Pancreas (tissue), 10 donors: ENCODE data around the gene PPP2R2B. TPM values are rescaled to one million over a fixed set of nuclear protein-coding genes. Genes with fewer than 3 reads are reported as not detected.
A peak's percentile ranks its signal among the peaks of the same experiment; 100 is the strongest.

Experiments used
- ATAC-seq, 4 donors: fragments of 200-7000 bp; cut with Tn5 transposase; one replicate each; pipeline versions ENCODE4 v1.8.0 to v1.9.1; 2020; ENCODE audit warnings: mild to moderate bottlenecking in 4 of 4, moderate library complexity in 4 of 4
- DNase-seq, 6 donors: peaks; one replicate each; pipeline ENCODE4 v3.0.0-alpha.2; 2020
- FAIRE-seq: peaks from 2 replicates; lab custom pipeline; 2012; peaks lifted over from hg19 to GRCh38; lab: Jason Lieb, UNC
- H3K27ac ChIP-seq, 4 donors: fragments of 200-600 bp; sonication (generic); 1 replicate in 3 of 4; 2 replicates in 1 of 4; pipeline versions ENCODE4 v1.5.0 to v1.8.0; 2020
- H3K27me3 ChIP-seq, 4 donors: fragments of 200-600 bp; one replicate each; pipeline ENCODE4 v1.8.0; 2021
- H3K36me3 ChIP-seq, 3 donors: fragments of 200-600 bp; sonication (generic) in 1 of 3; one replicate each; pipeline versions ENCODE4 v1.5.0 to v1.8.0; 2020 to 2021
- H3K4me1 ChIP-seq, 3 donors: fragments of 200-600 bp; one replicate each; pipeline ENCODE4 v1.8.0; 2021
- H3K4me3 ChIP-seq, 4 donors: fragments of 200-600 bp; sonication (generic) in 2 of 4; one replicate each; pipeline versions ENCODE4 v1.5.0 to v1.8.0; 2020 to 2021
- H3K9me3 ChIP-seq, 4 donors: fragments of 200-600 bp; one replicate each; pipeline ENCODE4 v1.8.0; 2021
- WGBS, 2 donors: extraction: QIAGEN DNeasy Blood & Tissue Kit; methylation state at CpG; one replicate each; pipeline ENCODE4 v1.1.7; 2013; 5-methylcytosine and 5-hydroxymethylcytosine counted together
- intact Hi-C, 3 donors: fragments of 100-400 bp; cut with DNase I; formaldehyde crosslinking; loops; one replicate each; pipeline versions ENCODE4 v1.11.1 to v1.14.2; 2022
- polyA plus RNA-seq, 2 donors: library from polyadenylated mRNA; stranded (reverse); fragments of 200-250 nt; gene quantifications; one replicate each; pipeline ENCODE4 v1.2.3, GENCODE V29; 2013
- total RNA-seq, 6 donors: library from RNA; stranded (reverse); fragmentation: NEBNext Ultra II Directional in 4 of 6; extraction: Animal tissue kit (Norgen Biotek cat#: 25700) in 4 of 6; gene quantifications; one replicate each; pipeline versions ENCODE4 v1.2.1 to v1.2.4, GENCODE V29; 2021 to 2023
- TF ChIP-seq, protein P1 (sequence below), 4 donors: fragments of 200-600 bp; sonication (generic) in 3 of 4; IDR thresholded peaks; one replicate each; pipeline versions ENCODE4 v1.5.0 to v1.8.0; 2021; ENCODE audit warnings: antibody characterized with exemption in 4 of 4
- donor health status: healthy with polysubstance abuse.
- donor health status: DM: no; HTN: no; CAD: no; lungs with moderate emphysema.
- donor health status: DM: no; HTN: no; CAD: no.
- donor health status: control.
- donor health status: control.
- donor health status: Bipolar disorder and iron deficiency.
- donor health status: DM: yes; HTN: yes; CAD: no.
- donor health status: DM: no; HTN: no; CAD: no.
- donor health status: DM: no; HTN: no; CAD: no.
- donor health status: DM: yes; HTN: yes; CAD: no.

PPP2R2B gene
- total and polyA plus RNA-seq, 8 donors: 0.51 to 3.5 (median 0.81) TPM

GRCh38 chr5:146722361-146722779 is 156.2 kb downstream of the PPP2R2B start:
- H3K27me3 ChIP-seq: no peaks in the 10 kb centered on the region
- TF ChIP-seq, protein P1, sequence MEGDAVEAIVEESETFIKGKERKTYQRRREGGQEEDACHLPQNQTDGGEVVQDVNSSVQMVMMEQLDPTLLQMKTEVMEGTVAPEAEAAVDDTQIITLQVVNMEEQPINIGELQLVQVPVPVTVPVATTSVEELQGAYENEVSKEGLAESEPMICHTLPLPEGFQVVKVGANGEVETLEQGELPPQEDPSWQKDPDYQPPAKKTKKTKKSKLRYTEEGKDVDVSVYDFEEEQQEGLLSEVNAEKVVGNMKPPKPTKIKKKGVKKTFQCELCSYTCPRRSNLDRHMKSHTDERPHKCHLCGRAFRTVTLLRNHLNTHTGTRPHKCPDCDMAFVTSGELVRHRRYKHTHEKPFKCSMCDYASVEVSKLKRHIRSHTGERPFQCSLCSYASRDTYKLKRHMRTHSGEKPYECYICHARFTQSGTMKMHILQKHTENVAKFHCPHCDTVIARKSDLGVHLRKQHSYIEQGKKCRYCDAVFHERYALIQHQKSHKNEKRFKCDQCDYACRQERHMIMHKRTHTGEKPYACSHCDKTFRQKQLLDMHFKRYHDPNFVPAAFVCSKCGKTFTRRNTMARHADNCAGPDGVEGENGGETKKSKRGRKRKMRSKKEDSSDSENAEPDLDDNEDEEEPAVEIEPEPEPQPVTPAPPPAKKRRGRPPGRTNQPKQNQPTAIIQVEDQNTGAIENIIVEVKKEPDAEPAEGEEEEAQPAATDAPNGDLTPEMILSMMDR (IDR thresholded peaks at IDR 0.05): no peak
- WGBS, 2 donors: 84 to 97% methylated on average over 1 of the region's 1 CpG
- FAIRE-seq (no peak), ATAC-seq (no peak), DNase-seq (no peak)
- no peak overlapping the region for H3K27ac ChIP-seq
- H3K9me3 ChIP-seq: no peaks in the 10 kb centered on the region
- H3K4me3 ChIP-seq: no peak overlapping the region
- H3K4me1 ChIP-seq: no peaks in the 10 kb centered on the region
- intact Hi-C loops: no loop called here
- no peaks in the 10 kb centered on the region for H3K36me3 ChIP-seq

- H3K9me3 ChIP-seq: no peaks in the 10 kb centered on the region
- H3K4me3 ChIP-seq: no peak overlapping the region
- TF ChIP-seq, protein P1 (IDR thresholded peaks at IDR 0.05): no peak
- no peaks in the 10 kb centered on the region for H3K36me3 ChIP-seq
- WGBS, 2 donors: 70 to 75% methylated on average over 5 of the region's 5 CpGs
- FAIRE-seq (no peak), DNase-seq (peak in 1 of 6 donors; percentile 18), ATAC-seq (no peak)
- intact Hi-C loops: no loop called here
- H3K27ac ChIP-seq: no peak overlapping the region
- H3K27me3 ChIP-seq: no peaks in the 10 kb centered on the region
- H3K4me1 ChIP-seq: no peaks in the 10 kb centered on the region
These were observed 157.3 kb downstream of the PPP2R2B start for GRCh38 chr5:146721073-146721815.

DNA sequence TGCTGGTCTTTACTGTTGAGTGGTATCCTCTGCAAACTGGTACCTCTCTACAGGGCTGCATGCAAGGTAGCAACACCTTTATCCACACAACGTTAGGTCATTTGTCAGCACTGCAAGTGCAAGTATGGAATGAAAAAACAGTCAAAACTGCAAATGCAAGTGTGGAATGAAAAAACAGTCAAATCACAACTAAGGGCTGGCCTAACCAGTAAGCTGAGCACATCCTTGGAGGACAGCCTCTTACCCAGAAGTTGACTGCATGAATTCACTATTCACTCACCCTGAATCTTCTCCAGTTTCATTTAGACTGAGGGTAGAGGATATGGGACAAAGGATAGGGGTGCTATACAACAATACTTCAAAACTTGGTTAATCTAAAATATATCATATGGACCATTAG is 158.4 kb downstream of the PPP2R2B start:
- Histone ChIP-seq H3K9me3 (no peaks in the 10 kb centered on the region), H3K4me3 (no peak overlapping the region), H3K27ac (no peak overlapping the region), H3K4me1 (no peaks in the 10 kb centered on the region), H3K27me3 (no peaks in the 10 kb centered on the region), H3K36me3 (no peaks in the 10 kb centered on the region)
- DNase-seq (no peak), ATAC-seq (no peak), FAIRE-seq (no peak)
- TF ChIP-seq, protein P1 (IDR thresholded peaks at IDR 0.05): no peak
- 37 to 38% methylated on average over 1 of the region's 1 CpG for WGBS, 2 donors
- intact Hi-C loops: no loop called here

DNA sequence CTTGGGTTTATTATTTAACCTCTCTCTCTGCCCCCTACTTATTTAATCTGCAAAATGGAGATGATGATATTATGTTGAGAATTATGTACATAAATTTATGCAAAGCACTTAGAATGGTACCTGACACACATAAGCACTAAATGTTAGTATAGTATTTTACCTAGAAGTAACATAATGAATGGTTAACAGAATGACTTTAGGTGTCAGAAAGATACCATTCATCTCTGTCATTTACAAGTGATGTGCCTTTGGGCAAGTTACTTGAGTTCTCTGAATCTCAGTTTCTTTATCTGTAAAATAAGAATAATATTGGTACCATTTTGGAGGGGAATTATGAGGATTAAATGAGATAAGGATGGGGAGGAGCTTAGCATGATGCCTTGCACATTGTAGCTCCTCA is 159.4 kb downstream of the PPP2R2B start:
- ATAC-seq: no peak
- H3K4me1 ChIP-seq: no peaks in the 10 kb centered on the region
- no peaks in the 10 kb centered on the region for H3K27me3 ChIP-seq
- FAIRE-seq: no peak
- DNase-seq: no peak
- H3K9me3 ChIP-seq: no peaks in the 10 kb centered on the region
- no peak overlapping the region for H3K27ac ChIP-seq
- TF ChIP-seq, protein P1 (IDR thresholded peaks at IDR 0.05): no peak
- H3K4me3 ChIP-seq: no peak overlapping the region
- intact Hi-C loops: no loop called here
- H3K36me3 ChIP-seq: no peaks in the 10 kb centered on the region

- no peak for ATAC-seq
- no peak for FAIRE-seq
- no peak for DNase-seq
- Histone ChIP-seq H3K27ac (no peak overlapping the region), H3K27me3 (no peaks in the 10 kb centered on the region), H3K4me3 (no peak overlapping the region), H3K36me3 (no peaks in the 10 kb centered on the region), H3K4me1 (no peaks in the 10 kb centered on the region), H3K9me3 (no peaks in the 10 kb centered on the region)
- intact Hi-C loops: no loop called here
- WGBS, 2 donors: 66 to 80% methylated on average over 3 of the region's 3 CpGs
- TF ChIP-seq, protein P1 (IDR thresholded peaks at IDR 0.05): no peak
These were observed 159.9 kb downstream of the PPP2R2B start for GRCh38 chr5:146718609-146719008.
